ENCODE results near the gene TMEM201.
"Not testable (repeated sequence)": the region's sequence is repeated elsewhere in the genome, so short reads cannot be mapped to it uniquely, and the experiment has no call there.

The TMEM201 gene

DNA sequence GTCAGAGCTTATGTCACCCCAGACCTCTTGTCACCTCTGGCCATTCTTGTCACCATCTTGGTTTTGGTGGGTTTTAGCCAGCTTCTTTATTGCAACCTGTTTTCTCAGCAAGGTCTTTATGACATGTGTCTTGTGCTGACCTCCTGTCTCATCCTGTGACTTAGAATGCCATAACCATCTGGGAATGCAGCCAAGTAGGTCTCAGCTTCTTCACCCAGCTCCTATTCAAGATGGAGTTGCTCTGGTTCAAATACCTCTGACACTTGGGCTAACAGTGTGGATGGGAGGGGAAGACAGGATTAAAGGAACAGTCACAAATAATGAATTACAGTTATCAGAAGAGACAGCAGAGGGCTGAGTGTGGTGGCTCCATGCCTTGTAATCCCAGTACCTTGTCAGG is 32.3 kb downstream of the TMEM201 start:
- DNase-seq (ENCODE audit: low spot score): no peak

DNA sequence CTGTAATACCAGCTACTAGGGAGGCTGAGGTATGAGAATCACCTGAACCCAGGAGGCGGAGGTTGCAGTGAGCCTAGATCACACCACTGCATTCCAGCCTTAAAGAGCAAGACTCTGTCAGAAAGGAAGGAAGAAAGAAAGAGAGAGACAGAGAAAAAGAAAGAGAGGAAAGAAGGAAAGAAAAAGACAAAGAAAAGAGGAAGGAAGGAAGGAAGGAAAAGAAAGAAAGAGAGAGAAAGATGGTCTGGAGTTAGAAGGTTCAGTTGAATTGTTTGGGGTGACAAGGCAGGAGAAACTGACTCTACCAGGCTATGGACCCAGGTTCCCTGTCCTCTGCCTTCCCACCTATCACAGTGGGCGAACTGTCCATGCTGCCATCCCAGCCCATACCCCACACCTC is 35.4 kb downstream of the TMEM201 start:
- DNase-seq (ENCODE audit: low spot score): no peak

DNA sequence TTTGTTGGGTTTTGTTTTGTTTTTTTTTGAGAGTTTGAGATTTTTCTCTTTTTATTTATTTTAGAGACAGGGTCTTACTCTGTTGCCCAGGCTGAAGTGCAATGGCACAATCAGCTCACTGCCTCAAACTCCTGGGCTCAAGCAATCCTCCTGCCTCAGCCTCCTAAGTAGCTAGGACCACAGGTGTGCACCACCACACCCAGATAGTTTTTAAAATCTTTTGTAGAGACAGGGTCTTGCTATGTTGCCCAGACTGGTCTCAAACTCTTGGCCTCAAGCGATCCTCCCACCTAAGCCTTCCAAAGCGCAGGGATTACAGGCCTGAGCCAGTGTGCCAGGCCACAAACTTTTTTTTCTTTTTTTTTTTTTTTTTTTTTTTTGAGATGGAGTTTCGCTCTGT is 36.3 kb downstream of the TMEM201 start:
- not testable (repeated sequence) for DNase-seq (ENCODE audit: low spot score)

GRCh38 chr1:9626201-9626608 is 37.5 kb downstream of the TMEM201 start:
- peak; percentile 49 for DNase-seq (ENCODE audit: low spot score)

- peak; percentile 81 for DNase-seq (ENCODE audit: low spot score)
These were observed 40.1 kb downstream of the TMEM201 start for GRCh38 chr1:9628541-9629444.

DNA sequence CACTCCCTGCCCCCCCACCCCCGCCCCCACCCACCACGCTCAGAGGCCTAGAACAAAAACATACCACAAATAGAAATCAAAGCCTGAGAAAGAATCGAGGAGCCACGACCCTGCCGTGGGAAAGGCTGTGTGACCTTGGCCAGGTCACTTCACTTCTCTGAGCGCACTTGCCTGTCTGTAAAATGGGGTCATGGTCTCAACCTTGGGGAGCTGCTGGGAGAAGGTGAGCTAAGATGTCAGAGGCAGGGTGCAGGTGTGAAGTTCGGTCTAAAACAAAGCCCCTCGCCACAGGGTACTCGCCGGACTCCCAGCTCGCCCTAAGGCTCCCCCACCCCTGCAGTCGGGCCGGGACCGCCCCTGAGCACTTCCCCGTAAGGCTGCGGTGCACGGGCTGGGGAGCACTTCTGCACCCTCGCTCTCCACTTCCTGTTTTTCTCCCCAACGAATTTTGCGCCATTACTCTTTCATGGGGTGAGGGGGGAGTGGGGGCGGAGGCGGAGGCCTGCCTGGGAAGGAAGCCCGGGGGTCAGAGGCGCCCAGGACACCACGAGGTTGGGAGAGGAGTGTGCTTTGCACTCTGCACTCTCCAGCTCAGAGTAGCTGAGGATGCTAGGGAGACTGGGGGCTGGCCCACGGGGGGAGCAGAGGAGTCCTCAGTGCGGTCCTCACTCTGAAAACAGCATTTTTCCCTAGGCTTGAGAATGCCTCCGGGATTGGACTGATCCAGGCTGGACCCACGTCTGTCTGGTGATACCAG is 40.9 kb downstream of the TMEM201 start:
- DNase-seq (ENCODE audit: low spot score): peak; percentile 88

DNA sequence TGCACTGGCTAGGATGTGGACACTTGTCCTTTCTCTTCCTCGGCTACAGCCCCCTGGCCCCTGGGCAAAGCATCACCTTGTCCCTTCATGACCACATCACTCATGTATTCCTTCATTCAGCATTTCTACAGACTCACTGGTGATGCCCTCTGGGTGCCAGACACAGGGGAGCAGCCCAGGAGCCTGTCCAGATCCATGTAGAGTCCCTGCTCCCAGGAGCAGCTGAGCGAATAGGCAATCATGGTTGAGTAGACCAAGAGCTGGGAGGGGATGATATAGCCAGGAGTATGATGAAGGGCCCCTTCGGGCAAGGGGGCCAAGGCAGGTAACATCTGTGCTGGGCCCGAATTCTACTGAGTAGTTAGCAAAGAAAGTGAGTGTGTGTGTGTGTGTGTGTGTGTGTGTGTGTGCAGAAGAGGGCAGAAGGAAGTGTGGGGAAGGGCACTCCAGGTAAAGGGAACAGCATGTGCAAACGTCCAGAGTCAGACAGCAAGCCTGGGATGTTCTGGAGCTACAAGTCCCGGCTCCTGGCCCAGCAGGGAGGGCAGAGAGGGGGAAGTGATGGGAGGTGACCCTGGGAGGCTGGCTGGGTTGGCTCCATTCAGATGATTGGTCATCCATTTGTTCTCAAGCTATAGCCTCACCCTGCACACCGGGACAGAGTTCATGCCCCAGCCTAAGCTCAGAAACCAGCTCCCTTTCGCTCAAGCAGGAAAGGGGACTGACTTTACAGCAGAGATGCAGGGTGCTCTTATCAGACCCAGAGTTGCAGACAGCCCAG is 41.8 kb downstream of the TMEM201 start:
- peak; percentile 9 for DNase-seq (ENCODE audit: low spot score)

DNA sequence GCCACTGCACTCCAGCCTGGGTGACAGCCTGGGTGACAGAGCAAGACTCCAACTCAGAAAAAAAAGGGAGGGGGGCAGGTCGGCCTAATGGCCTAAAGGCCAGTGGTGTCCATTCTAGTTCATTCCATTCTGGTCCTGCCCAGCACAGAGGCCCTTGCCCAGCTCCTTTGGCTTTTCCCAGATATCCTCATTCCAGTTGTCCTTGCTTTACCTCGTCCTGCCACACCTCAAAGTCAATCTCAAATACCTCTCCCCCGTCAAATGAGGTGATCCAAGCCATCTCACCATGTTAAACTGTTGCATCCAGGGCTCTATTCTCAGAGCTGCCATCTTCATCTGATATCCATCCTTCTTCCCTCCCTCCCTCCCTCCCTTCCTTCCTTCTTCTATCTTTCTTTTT is 42.9 kb downstream of the TMEM201 start:
- DNase-seq (ENCODE audit: low spot score): no peak

DNA sequence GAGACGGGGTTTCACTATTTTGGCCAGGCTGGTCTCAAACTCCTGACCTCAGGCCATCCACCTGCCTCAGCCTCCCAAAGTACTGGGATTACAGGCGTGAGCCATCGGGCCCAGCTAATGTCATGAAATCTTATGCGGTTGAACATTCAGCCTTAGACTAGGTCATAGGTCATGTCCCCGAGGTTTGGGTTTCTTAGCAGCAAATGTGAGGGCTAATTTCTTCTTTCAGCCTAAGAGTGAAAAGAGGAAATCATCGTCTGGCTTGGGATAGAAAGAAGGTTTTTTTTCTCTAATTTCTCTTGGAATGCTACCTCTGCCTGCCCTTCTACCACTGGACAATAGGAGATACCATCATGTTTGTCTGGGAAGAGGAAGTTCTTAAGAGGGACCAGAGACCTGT is 44.8 kb downstream of the TMEM201 start:
- DNase-seq (ENCODE audit: low spot score): no peak

- DNase-seq (ENCODE audit: low spot score): no peak
These were observed 45.9 kb downstream of the TMEM201 start for GRCh38 chr1:9634582-9634981.

- DNase-seq (ENCODE audit: low spot score): no peak
These were observed 50.5 kb downstream of the TMEM201 start for GRCh38 chr1:9639227-9639626.

GRCh38 chr1:9643351-9644256 is 54.9 kb downstream of the TMEM201 start:
- no peak for DNase-seq (ENCODE audit: low spot score)

- no peak for DNase-seq (ENCODE audit: low spot score)
These were observed 57.3 kb downstream of the TMEM201 start for GRCh38 chr1:9646037-9646436.

DNA sequence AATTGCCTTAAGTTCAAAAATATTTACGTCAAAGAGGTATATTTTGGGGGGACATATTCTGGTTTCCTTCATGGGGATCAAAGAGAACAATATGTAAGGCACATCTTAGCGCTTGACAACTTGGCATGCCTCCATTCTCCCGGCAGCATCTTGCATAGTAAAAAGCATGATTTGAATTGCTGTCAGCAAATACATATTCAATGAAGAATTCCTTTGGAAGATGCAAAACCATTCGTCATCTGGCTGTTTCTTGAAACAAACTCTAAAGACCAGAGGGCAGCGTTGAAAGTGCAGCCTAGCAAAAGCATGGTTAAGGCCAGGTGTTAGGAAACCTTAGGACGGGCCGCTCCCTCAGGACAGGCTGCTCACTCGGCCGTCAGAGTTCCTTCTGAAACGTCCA is 59.5 kb downstream of the TMEM201 start:
- no peak for DNase-seq (ENCODE audit: low spot score)

GRCh38 chr1:9649769-9650168 is 61.1 kb downstream of the TMEM201 start:
- no peak for DNase-seq (ENCODE audit: low spot score)

- no peak for DNase-seq (ENCODE audit: low spot score)
These were observed 62.5 kb downstream of the TMEM201 start for GRCh38 chr1:9651220-9651564.

DNA sequence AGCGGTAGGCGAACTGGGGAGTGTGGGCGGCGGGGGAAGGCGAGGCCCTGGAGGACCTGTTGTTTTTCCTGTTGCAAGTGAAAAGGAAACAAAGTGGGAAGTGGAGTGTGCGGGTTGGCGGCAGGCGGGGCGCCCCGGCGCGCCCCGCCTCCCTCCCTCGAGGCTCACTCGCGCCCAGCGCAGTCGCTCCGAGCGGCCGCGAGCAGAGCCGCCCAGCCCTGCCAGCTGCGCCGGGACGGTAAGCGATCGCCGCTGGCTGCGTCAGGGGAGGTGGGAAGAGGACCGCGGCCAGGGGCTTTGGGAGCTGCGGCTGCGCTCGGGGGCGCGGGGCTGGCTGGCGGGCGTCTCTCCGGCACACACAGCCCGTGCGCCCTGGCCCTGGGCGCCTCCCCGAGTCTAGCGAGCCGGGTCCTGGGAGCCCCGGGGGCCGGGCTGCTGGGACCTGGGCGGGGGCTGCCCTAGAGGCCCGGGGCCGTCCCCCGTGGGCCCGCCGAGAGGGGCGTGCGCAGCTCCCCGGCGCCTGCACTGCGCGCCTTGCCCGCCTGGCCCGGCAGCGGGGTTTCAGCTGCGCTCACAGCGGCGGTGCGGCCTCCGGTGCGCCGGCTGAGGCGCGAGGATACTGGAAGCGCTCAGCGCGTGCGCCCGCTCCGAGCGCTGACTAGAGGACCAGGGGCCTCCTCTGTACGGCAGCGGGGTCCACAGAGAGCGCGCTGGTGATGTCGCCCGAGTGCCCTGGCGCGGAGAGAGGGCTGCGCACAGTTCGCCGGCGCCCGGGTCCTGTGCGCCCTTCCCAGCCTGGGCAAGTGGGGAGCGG is 63.1 kb downstream of the TMEM201 start, which contains the start of gene PIK3CD:
Gene PIK3CD, plus strand, starts transcription at position 167 of the 814 bp plus-strand sequence. CDS start 58,725 bp downstream, outside the sequence.
- peak; percentile 44 for DNase-seq (ENCODE audit: low spot score)

- peak; percentile 57 for DNase-seq (ENCODE audit: low spot score)
These were observed 63.9 kb downstream of the TMEM201 start for GRCh38 chr1:9652379-9653209.

DNA sequence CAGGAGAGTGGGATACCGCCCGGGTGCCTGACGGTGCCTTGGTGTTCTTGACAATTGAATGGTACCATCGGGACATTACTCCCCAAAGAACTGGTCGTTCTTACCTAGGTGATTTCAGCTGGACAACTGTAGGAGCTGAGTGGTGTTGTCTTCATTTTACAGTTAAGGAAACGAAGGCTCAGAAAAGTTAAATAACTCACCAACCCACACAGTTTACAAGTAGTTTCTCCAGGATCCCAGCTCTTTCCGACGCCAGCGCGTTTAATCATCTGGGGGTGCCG is 64.4 kb downstream of the TMEM201 start:
- DNase-seq (ENCODE audit: low spot score): no peak
